NCI-H774 (cell line): ENCODE measurements around the gene ZFAND3.
"Not testable (repeated sequence)": the region's sequence is repeated elsewhere in the genome, so short reads cannot be mapped to it uniquely, and the experiment has no call there.

Source experiments
- DNase-seq: peaks from one replicate; lab custom pipeline; 2025; lab: John Stamatoyannopoulos, UW

ZFAND3 gene

DNA sequence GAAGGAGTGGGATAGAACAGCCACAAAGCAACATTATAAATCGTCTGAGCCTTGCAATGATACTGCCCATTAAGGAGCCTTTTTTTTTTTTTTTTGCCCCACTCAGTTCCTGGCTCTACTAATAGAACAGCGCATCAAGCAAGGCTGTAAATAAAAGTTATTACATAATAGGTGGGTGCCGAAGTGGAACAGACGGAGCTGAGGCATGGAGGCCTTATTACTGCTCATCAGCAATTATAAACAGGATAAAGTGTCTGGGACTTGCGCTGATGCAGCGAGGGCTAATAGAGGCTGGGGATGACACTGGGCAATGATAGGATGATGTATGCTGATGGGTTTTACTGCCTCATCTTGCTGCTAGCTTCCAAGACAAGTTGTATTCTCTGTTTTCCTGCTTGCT lies 272.1 kb downstream of the ZFAND3 start:
- no peak for DNase-seq

DNA sequence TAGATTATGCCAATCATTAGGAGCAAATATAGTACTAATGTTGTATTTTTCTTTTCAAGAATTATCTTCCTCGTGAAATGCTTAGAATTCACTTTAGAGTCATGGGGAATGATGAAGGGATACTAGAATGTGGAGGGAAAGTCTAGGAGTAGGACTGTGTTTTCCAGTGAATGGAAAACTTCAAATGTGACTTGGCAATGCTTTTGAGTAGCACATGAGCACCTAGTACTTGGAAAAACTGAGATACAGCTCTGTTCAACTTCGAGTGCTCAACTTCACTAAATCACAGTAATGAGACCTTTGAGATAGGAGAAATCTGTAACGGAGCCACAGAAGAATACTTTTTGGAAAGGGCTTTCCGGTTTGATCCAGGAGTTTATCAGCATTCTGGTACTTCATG lies 272.9 kb downstream of the ZFAND3 start:
- no peak for DNase-seq

DNA sequence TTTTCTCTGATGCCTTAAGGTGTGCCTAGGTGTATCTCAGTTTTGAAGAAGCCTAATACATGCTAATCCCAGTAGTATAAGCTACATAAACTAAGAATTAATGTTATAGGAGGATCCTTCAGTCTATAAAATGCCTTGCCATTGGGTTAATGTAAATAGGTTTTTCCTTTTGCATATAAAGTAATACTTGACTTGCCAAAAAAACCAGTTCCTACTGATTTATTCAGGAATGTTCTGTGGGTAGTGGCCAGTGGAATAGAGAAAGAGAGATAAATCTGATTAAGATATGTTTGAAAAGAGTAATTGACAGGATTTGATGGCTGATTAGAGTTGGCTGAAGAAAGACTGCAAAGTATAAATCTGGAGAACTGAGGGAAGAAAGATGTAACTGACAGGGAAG lies 273.4 kb downstream of the ZFAND3 start:
- DNase-seq, result no peak

DNA sequence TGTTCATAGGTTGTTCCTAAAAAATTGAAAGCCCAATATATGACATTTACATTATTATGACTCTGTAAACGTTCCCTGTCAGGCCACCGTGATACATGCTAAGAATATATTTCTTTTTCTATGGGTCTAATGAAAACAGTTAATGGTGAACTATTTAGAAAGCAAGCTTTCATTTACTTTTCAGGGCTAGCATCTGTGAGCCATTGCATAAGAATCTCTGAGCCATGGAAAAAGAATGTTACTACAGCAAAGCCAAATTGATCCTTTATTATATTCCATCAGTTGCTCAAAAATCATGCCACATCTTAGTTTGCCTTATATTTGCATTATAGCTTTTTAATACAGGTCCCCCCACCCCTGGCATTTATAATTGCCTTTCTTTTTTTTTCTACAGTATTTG lies 275.5 kb downstream of the ZFAND3 start:
- no peak for DNase-seq

DNA sequence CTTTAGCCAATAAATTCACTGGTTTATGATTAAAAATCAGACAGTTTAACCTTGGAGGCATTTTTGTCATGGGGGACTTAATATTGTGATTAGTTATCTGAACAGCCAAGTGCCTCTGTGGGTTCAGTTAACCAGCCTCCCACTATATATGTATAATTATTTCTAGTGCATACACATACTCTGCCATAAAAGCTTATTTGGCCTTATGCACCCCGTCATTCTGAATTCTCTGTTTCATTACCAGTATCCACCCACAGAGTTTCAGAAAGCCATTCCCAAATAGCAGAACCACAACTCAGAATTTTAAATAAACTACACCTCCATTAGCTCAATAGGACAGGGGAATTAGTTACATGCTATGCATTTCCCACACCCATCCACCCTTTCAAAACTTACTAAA lies 279.7 kb downstream of the ZFAND3 start:
- no peak for DNase-seq

DNA sequence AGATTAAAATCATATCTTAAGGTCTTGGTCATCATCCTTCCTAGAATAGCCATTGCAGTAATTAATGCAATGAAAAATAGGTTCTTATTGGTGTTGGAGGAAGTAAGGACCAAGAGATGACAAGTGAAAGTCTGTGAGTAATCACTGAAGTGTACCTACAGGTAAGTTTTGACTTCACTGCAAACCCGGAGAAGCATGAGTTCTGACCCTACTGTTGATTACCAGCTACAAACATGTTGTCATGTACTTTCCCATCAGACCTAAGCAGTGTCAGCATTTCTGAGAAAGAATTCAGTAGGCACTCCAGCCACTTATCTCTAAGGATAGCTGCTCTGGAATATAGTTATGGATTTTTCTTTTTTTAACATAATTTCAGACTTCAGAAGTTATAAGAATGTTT lies 280.9 kb downstream of the ZFAND3 start:
- DNase-seq, result no peak

DNA sequence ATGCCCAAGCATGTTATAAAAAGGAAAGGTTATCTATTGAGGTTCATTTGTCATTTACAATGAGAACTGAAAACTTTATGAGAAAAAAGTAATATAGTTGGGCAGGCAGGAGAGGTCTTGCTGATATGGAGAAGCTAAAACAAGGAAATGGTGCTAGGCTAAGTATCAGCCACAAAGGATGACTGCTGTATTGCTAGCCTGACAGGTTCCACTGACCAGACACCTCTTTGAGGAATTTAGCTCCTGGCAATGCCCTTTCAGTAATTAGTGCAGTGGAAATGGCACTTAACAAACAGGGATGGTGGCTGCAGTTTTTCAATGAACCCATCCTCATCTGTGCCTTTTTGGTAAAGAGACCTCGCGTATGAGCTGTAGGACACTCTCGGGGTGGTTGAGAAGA lies 284.4 kb downstream of the ZFAND3 start:
- DNase-seq, result no peak

DNA sequence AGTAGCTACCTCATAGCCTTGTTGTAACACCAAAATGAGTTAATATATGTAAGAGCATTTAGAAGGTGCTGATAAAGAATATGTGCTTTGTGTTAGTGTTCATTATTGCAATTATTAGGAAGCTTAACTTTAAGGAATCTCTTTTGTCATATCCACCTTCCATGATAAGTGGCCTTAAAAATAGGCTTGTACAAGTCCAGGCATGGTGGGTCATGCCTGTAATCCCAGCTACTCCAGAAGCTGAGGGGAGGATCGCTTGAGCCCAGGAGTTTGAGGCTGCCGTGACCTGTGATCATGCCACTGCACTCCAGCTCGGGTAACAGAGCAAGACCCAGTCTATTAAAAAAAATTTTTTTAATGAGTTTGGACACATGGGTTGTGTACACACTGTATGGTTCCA lies 285.5 kb downstream of the ZFAND3 start:
- DNase-seq, result no peak

DNA sequence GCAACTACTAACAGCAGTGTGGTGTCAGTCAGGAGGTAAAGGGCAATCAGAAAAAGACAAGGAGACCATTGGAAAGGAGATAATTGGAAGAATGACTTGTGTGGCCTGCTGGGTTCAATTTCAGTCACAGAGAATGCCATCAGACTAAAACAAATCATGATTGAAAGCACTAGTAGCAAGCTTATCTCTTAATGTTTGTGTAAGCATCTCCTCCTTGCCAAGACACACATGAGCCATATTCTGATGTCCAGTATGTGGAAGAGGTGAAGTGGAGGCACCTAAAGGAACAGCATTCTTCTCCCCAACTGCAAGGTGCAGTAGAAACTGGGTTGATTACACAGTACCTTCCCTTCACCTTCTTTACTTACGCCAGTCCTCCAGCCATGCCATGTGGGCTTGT lies 287.5 kb downstream of the ZFAND3 start:
- no peak for DNase-seq

DNA sequence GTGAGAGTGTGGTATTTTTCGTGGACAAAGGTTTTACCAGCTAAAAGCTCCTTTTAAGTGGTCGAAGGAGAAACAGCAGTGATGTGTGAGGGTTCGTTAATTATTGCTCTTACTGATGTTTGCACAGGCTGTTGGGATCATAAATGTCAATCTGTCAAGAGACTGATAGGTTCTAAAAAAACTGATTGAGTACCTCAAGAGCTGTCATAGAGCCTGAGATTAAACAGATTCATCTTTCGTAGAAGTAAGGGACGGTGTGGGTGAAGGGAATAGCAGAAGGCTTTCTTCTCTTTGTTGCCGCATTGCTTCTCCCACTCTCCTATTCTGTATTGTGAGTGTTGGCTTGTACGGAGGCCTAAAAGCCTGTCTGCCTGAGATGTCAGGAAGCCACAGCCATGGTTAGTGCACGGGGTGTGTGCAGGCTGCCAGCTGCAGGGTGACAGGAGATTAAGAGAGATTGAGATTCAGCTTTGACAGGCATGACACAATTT lies 291.0 kb downstream of the ZFAND3 start:
- DNase-seq, result peak; percentile 42

DNA sequence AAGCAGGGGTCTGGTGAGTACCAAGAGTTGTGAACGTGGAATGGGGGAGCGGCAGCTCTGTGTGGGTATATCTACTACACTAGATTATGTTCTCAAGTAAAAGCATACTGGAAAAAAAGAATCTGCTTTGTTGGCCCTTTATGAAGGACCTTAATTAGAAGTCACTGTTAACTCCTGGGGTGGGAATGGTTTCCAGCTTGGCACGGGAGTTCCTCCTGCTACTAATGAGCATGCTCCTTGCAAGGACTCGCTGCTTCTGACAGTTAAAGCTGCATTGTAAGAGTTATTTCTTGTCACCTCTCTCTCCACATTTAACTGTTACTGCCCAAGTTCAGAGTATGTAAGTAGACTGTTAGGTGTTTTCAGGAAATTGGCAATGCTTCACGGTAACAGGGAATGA lies 292.7 kb downstream of the ZFAND3 start:
- DNase-seq, result no peak

DNA sequence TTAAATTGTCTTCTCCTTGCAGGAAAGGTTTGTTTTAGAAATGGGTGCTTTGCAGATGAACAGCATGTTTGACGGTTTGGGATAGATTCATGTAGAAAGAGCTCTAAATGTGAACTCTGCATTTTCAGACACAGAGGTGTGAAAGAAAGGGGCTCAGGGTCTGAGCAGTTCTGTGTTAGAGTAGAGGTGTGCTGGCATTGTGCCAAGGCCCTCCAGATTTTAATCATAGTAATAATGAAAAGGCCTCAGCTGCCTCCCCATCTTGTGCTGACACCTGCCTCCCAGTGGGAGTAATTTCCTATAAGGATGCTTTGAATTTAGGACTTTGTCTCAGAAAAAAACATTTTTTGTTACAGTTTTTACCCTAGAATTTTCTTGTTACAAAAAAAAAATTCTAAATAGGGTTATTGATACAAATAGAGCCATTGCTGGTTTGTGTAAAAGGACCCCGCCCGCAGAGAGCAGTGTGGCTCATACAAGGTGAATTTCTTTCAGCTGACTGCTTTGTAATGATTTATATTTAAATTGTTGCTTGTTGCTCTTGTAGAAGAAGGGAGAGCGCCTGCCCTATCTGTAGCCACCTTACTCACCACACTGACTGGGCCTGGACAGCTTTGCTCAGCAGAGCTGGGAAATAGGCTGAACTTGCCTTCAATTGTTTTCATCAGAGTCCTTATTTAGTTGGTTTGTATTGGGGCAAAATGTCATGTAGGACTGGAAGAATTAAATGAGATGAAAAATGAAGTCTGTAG lies 294.5 kb downstream of the ZFAND3 start:
- no peak for DNase-seq

DNA sequence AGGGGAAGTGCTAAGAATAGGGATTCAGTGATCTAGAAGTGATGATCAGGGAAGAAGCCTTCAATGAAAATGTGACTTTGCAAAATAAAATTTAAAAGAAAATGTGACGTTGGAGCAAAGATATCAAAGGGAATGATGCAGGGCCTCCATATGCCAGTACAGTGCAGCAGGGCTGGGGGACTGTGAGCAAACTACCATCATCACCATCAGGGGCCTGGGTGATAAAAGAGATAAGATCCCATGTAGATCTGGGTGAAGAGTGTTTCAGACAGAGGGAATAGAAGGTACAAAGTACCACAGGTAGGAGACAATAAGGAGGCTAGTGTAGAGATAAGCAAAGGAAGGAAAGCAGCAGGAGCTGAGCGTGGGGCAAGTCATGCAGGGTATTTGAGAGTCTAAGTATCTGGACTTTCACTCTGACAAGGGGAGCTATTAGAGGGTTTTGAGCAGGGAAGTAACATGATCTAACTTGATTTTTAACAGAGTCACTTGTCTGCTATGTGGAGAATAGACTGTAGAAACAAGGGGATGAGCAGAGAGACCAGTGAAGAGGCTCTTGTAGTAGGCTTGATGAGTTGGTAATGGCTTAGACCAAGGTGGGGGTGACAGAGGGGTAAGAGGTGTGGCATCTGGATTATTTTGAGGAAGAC lies 295.6 kb downstream of the ZFAND3 start:
- DNase-seq, result no peak

DNA sequence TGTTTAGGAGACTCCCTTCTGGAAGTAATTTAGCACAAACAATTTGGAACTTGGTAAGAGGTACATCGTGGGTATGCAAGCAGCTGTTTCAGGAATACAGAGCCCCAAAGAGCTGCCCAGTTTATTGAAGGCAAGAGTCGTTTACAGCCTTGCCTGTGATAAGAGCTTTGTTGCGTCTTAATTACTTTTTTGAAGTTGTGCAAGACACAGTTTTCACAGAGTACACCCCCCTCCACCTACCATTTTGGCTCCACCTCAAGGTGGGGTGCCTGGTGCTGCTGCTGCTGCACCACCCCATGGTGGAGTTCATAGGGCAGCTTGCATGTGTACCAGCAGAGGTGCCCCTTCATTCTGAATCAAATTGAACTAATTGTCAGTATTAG lies 296.1 kb downstream of the ZFAND3 start:
- DNase-seq, result no peak

DNA sequence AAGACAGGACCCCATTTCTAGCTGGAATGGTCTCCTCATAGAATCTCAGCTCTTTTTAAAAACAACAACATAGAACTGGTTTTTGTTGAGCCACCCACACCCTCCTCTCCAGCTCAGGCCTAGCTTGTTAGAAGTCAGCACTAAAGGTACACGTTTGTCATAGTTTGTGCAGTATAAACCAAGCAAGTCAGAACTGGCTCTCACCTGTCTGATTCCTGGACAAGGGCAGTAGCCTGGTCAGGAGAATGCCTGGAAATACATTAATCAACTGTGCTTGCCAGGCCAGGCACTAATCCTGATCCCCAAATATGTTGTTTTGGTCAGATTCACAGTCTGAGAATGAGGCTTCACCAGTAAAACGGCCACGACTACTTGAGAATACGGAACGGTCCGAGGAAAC lies 296.7 kb downstream of the ZFAND3 start:
- DNase-seq, result no peak

DNA sequence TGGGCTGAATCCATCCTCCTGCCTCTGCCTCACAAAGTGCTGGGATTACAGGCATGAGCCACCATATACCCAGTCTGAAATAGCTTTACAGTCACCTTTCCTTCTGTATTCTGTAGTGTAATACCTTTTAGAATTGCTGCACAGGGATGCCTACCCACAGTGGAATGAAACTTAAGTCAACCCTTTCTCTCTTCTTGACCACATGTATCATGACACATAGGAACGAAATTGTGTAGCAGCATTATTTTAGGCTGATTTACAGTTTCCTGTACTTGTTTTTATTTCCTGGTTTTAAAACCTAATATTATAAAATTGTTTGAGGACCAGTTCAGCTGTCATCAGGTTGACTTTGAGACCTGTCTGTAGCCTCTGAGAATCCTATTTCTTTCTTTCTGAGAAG lies 297.8 kb downstream of the ZFAND3 start:
- no peak for DNase-seq

DNA sequence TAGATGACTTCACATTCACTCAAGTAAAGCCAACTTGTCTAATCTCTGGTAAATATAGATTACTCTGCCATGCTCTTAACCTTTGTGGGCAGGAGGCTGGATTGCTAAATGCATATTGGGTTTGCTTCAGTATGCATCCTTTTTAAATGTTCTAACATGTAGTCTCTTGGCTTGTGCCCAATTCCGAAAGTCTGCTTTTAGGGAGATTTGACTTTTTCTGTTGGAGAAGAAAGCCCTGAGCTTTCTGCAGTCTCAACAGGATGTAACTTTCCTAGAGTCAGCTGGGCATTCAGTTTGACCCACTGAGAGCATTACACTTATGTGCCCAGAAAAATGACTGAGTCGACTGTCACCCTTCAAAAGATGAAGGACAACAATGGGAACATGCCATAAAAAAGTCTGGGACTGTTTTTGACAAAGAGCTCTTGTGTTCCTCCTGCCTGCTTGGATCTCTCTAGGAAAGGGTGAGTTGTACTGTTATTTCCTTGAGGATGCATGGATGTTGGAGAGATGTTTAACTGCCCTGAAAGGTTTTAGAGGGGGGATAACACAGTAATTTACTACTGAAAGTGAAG lies 299.4 kb downstream of the ZFAND3 start:
- no peak for DNase-seq

DNA sequence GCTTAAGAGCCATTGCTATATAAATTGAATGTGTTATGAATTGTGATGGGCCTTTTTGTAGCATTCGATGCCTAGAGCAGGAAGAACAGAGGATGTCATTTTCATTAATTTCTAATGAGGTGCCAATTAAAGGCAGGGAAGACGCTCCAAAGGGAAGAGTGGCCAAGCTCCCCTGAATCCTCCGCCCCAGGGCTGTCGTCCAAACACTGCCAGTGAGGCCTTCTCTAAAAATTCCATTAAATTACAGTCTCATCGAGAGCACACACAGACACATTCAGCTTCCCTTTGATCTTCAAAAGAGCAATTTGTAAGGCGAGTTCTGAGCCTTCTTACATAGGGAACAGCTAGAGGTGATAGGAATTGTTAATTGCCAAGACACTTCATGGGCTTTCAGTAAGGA lies 300.0 kb downstream of the ZFAND3 start:
- no peak for DNase-seq

DNA sequence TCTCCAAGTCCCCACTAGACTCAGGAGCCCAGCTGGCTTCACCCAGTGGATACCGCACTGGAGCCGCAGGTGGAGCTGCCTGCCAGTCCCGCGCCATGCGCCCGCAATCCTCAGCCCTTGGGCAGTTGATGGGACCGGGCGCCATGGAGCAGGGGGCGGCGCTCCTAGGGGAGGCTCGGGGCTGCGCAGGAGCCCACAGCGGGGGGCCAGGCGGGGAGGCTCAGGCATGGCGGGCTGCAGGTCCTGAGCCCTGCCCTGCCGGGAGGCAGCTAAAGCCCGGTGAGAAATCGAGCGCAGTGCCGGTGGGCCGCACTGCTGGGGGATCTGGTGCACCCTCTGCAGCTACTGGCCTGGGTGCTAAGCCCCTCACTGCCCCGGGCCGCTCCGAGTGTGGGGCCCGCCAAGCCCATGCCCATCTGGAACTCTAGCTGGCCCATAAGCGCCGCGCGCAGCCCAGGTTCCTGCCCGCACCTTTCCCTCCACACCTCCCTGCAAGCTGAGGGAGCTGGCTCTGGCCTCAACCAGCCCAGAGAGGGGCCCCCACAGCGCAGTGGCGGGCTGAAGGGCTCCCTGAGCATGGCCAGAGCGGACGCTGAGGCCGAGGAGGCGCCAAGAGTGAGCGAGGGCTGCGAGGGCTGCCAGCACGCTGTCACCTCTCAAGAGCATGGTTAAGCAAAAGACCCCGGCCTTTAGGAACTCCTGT lies 304.8 kb downstream of the ZFAND3 start:
- DNase-seq, result not testable (repeated sequence)

DNA sequence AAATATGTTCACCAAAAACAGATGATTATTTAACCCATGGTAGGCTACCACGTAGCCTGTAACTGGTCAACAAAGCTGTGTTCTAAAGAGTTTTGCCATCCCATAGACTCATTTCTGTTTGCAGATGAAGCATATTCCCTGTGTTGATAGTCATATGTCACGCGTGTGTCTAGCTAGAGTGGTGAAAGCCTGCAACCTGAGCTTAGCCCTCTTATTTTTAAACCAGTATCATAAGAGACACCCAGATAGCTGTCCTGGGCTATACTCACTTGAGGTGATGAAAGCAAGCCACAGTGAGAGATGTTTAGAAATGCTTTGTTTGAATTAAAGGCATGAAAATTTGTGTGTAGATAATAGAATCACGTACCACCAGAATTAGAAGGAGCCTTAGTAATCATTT lies 307.8 kb downstream of the ZFAND3 start:
- no peak for DNase-seq

DNA sequence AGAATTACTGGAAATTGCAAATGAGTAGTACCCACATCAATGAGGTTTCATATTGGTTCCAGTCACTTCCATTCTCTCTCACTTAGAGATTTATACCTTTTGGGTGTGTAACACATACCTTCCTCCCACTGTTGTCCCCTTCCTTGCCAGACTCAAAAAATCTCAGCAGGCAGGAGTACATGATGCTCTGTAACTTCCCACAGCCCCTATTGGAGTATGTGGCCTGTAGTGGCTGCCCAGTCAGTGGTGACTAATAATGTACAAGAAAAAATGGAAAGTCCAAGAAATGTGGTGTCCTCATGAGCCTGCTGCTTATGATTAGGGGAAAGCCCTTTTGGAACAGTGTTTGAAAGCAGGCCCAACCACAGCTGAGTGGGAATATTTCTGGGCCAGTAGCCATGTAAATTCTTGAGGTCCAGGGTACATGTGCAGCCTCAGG lies 312.0 kb downstream of the ZFAND3 start:
- no peak for DNase-seq

DNA sequence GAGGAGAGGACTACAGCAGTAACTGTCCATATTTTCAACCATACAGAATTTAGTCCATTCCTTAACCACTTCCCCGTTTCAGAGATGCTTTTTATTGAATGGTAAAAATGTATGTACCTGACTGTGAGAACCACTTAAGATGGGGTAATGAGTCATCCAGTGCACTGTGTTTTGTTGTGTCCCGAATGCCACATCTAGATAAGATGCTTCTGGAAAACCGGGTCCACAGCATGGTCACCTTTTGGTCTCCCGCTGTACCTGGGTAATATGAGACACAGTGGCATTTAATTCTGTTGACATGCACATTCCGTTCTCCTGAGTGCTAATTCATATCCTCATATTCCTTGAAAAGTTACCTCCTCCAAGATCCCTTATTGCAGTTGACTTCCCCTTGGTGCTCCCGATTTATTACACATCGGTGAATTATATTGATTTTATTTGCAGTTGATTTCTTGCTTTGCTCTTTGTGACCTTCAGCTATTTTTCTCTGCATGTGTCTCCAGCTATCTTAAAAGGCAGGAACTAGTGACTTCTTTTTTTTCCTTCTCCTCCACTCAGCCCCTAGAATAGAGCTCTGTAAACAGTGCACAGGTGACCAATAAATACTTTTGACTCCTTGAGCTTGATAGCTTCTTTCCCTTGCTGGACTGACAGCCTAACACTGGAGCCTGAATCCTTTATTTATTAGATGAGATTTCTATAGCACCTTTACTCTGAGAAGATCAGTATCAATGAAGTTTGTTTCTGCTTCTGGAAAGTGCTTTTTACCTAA lies 314.6 kb downstream of the ZFAND3 start:
- no peak for DNase-seq
